GM21423 (cell line): ENCODE results near the gene CEP68.
A peak's percentile ranks its signal among the peaks of the same experiment; 100 is the strongest.
"Not testable (repeated sequence)": the region's sequence is repeated elsewhere in the genome, so short reads cannot be mapped to it uniquely, and the experiment has no call there.

Source experiments
- ATAC-seq: cut with Tn5 transposase; IDR thresholded peaks from one replicate; pipeline ENCODE4 v1.9.1; 2021; ENCODE audit warnings: mild to moderate bottlenecking, moderate library complexity; ENCODE audit not compliant: unreplicated experiment

Gene CEP68, protein sequence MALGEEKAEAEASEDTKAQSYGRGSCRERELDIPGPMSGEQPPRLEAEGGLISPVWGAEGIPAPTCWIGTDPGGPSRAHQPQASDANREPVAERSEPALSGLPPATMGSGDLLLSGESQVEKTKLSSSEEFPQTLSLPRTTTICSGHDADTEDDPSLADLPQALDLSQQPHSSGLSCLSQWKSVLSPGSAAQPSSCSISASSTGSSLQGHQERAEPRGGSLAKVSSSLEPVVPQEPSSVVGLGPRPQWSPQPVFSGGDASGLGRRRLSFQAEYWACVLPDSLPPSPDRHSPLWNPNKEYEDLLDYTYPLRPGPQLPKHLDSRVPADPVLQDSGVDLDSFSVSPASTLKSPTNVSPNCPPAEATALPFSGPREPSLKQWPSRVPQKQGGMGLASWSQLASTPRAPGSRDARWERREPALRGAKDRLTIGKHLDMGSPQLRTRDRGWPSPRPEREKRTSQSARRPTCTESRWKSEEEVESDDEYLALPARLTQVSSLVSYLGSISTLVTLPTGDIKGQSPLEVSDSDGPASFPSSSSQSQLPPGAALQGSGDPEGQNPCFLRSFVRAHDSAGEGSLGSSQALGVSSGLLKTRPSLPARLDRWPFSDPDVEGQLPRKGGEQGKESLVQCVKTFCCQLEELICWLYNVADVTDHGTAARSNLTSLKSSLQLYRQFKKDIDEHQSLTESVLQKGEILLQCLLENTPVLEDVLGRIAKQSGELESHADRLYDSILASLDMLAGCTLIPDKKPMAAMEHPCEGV

DNA sequence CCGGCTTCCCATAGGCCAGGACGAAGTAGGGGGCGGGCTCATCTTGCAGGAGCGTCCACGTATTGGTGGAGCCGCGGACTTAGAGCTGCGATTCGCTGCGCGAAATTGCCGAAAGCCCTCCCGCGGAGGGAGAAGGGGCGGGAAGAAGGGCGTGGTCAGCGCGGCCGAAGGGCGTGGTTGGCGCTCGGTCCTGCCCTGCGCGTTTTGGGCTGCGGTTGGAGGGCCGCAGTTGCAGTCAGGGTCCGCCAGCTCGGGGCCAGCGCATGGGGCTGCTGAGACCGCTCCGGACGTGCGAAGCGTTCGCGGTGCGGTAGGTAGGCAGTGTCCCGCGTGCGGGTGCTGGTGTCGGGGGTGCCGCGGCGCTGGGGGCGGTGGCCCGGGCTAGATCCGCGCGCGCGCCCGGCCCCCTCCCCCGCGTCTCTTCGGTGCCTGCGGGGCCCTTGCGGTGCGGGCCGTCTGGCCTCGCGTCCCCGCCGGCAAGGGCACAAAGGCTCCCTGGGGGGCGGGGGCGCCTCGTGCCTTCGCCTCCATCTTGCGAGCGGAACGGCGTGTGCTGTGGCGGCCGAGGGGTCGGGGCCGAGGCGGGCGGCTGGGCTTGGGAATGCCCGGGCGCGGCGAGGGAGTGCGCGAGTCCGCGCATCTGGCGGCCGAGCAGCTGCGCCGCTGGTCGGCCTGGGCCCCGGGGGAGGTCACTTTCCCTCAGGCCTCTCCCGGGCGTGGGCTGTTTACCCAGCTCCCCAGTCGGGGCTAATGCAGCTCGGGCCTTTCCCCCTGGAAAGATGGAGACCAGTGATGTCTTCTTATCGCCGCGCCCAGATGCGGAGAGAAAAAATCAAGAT lies at the start of gene CEP68:
Gene CEP68, plus strand, starts transcription at position 202 of the 839 bp plus-strand sequence. CDS start 13,029 bp downstream, outside the sequence.
- peak; percentile 74 for ATAC-seq

- no peak for ATAC-seq
These were observed 42.4 kb upstream of the CEP68 start for GRCh38 chr2:65013776-65014175.

DNA sequence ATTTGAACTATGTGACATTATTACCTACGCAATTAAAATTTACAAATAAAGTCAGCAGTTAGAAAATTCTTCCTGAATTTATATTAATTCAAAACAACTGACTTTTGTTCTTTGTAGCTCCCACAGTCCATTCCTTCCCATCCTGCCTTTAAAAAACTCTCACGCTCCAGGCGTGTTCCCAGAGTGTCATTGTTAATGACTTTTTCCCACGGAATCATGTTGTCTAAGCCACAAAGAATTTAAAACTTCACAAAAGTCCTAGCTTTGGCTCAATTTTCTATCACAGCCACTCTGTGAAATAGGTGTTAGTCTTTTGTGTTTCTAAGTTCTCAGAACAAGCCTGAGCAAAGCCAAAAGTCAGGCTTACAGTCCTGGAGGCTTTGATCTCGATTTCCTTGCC lies 40.5 kb upstream of the CEP68 start:
- ATAC-seq: no peak

- no peak for ATAC-seq
These were observed 39.4 kb upstream of the CEP68 start for GRCh38 chr2:65016789-65017188.

- ATAC-seq: no peak
These were observed 38.9 kb upstream of the CEP68 start for GRCh38 chr2:65017335-65017734.

GRCh38 chr2:65018141-65018582 lies 38.1 kb upstream of the CEP68 start:
- no peak for ATAC-seq

GRCh38 chr2:65019010-65019409 lies 37.2 kb upstream of the CEP68 start:
- ATAC-seq: no peak

- no peak for ATAC-seq
These were observed 36.5 kb upstream of the CEP68 start for GRCh38 chr2:65019675-65020195.

DNA sequence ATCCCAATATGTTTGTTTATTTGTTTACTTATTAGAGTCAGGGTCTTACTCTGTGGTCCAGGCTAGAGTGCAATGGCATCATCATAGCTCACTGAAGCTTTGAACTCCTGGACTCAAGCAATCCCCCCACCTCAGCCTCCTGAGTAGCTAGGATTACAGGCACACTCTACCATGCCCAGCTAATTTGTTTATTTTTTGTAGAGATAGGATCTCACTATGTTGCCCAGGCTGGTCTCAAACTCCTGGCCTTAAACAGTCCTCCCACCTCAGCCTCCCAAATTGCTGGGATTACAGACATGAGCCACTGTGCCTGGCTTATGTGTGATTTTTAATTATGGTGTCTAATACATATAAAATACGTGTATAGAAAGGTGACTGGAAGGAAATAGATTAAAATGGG lies 36.0 kb upstream of the CEP68 start:
- ATAC-seq: not testable (repeated sequence)

DNA sequence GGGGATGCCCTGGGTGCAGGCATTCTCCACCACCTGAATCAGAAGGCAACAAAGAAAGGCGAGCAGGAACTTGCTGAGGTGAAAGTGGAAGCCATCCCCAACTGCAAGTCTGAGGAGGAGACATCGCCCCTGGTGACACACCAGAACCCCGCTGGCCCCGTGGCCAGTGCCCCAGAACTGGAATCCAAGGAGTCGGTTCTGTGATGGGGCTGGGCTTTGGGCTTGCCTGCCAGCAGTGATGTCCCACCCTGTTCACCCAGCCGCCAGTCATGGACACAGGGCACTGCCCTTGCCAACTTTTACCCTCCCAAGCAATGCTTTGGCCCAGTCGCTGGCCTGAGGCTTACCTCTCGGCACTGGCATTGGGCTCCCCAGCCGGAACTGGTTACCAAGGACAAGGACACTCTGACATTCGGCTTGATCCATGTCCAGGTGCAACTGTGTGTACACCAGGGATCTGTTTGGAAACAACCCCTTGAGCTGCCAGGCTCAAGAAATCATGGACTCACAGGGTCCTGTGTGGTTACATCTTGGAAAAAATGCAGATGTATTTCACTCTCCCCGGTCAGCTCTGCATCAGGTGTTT lies 35.2 kb upstream of the CEP68 start:
- no peak for ATAC-seq

- ATAC-seq: no peak
These were observed 34.5 kb upstream of the CEP68 start for GRCh38 chr2:65021709-65022108.

- no peak for ATAC-seq
These were observed 34.0 kb upstream of the CEP68 start for GRCh38 chr2:65022189-65022588.

DNA sequence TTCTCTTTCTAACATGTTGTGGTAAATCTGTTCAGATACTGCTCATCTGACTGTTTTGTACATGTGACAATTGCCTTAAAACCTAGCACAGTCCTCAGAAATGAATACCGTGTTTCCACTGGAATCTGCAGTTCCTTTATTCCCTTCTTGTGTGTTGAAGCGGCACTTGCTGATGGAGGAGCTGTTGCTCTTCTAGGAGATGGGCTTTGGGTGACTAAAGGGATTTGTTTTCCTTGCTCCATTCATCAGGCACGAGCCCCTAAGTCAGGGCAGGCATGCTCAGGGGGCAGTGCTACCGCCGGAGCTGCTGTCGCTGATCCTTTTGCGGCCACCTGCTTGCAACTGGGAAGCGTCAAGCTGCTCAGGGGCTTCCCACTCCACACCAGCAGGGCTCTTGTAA lies 32.5 kb upstream of the CEP68 start:
- ATAC-seq: no peak

DNA sequence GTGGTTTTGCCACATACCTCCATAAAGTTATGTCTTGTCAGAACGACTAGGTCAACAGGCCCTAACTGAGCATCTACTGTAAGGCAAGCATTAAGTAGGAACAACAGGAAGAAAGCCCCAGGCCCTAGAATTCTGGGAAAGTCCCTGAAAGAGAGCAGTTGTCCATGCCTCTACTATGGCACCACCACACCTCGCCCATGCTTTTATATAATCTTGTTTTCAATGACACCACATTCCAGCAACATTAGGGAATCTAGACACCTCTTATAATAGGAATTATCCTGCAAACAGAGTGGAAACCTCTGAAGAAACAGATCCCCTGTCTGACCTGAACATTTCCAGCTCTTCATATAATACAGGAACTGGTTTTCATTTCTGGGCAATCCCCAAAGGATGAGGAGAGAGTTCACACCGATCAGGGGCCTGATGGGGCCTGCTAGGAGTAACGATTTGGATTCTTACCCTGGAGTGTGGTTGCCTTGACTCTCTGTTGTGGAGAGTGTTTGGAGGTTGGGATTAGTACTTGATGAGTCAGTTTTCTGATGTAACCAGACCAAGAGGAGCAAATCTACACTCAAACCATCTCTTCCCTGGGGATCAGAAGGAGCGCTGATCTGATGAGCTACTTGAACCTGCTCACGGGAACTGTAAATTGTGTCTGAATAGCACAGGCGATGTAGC lies 31.9 kb upstream of the CEP68 start:
- no peak for ATAC-seq

GRCh38 chr2:65025453-65026123 lies 30.6 kb upstream of the CEP68 start:
- no peak for ATAC-seq

DNA sequence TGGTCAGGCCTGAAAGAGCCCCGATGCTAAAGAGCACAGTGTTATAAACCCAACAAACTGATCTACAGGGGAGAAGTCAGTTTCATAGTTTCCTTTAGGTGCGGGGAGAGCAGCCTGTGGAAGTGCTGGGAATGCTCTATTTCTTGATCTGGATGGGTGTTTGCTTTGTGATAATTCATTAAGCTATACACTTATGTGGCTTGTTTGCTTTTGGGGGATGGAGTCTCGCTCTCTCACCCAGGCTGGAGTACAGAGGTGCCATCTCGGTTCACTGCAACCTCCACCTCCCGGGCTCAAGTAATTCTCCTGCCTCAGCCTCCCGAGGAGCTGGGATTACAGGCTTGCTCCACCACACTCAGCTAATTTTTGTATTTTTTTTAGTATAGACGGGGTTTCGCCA lies 30.1 kb upstream of the CEP68 start:
- no peak for ATAC-seq

DNA sequence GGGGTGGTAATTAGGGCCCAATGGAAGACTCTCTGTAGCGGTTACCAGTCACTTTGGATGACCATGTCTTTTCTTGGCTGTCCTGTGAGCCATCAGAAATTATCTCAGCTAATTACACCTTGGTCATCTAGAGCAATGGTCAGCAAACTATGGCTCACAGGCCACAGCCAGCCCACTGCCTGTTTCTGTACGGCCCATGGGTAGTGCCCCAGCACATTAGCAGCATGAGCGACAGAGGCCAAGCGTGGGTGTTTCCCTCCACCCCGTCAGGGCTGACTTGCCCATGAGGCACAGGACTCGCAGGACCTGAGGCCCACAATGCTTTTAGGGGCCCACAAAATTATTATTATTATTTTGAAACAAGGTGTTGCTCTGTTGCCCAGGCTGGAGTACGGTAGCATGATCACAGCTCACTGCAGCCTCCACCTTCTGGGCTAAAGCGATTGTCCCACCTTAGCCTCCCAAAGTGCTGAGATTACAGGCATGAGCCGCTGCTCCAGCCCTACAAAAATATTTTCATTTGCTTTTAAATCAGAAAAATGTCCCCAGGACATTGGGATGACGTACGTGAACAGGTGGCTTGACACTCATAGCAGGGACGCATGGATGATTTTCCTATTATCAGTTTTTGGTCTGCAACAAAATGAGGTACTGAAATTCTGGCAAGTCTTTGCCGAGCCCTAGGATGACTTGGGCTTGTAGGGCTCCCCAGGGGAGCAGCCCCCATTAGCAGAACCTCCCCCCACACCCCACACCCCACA lies 29.3 kb upstream of the CEP68 start:
- no peak for ATAC-seq

DNA sequence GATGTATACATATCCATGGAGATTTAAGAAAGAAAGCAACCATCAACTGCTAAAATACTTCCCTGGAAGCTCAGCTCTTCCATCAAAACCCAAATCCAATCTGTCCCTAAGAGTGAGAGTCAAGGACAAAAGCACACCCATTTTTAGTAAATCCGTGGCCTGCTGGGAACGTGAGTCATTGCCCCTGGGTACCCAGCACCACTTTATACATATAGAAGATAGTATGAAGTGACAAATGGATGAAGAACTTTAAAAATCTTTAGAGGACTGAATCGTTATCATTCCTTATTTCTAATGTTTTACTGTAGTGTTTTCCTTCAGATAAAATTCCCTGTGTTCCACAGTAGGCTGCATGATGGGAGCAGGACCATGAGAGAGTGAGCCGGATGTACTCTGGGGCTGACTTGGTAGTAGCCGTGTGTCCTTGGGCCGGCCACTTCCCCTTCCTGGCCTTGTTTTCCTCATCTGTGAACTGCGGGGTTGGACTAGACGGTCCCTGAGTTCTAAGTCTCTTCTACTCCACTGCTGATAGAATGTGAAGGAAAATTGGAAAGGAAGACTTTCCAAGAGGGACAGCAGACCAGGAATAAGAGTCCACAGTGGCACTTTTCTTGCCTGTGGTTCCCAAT lies 28.5 kb upstream of the CEP68 start:
- no peak for ATAC-seq
